ENCODE data around the gene BMPR1A.

GRCh38 chr10:86960863-86961434 is 204.5 kb downstream of the BMPR1A start:
- TF ChIP-seq, protein P1, sequence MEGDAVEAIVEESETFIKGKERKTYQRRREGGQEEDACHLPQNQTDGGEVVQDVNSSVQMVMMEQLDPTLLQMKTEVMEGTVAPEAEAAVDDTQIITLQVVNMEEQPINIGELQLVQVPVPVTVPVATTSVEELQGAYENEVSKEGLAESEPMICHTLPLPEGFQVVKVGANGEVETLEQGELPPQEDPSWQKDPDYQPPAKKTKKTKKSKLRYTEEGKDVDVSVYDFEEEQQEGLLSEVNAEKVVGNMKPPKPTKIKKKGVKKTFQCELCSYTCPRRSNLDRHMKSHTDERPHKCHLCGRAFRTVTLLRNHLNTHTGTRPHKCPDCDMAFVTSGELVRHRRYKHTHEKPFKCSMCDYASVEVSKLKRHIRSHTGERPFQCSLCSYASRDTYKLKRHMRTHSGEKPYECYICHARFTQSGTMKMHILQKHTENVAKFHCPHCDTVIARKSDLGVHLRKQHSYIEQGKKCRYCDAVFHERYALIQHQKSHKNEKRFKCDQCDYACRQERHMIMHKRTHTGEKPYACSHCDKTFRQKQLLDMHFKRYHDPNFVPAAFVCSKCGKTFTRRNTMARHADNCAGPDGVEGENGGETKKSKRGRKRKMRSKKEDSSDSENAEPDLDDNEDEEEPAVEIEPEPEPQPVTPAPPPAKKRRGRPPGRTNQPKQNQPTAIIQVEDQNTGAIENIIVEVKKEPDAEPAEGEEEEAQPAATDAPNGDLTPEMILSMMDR (IDR thresholded peaks at IDR 0.05), result no peak
- TF ChIP-seq EP300 (IDR thresholded peaks at IDR 0.05), result no peak
